ENCODE results near the gene RNU2-1.

GRCh38 chr17:43212641-43213490, 20.9 kb downstream of the RNU2-1 start:
- TF ChIP-seq, protein P1, sequence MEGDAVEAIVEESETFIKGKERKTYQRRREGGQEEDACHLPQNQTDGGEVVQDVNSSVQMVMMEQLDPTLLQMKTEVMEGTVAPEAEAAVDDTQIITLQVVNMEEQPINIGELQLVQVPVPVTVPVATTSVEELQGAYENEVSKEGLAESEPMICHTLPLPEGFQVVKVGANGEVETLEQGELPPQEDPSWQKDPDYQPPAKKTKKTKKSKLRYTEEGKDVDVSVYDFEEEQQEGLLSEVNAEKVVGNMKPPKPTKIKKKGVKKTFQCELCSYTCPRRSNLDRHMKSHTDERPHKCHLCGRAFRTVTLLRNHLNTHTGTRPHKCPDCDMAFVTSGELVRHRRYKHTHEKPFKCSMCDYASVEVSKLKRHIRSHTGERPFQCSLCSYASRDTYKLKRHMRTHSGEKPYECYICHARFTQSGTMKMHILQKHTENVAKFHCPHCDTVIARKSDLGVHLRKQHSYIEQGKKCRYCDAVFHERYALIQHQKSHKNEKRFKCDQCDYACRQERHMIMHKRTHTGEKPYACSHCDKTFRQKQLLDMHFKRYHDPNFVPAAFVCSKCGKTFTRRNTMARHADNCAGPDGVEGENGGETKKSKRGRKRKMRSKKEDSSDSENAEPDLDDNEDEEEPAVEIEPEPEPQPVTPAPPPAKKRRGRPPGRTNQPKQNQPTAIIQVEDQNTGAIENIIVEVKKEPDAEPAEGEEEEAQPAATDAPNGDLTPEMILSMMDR (IDR thresholded peaks at IDR 0.05), result no peak
- no peak for TF ChIP-seq POLR2A (IDR thresholded peaks at IDR 0.05)

Data from right lobe of liver (tissue), 4 donors.